Measurements from ENCODE around the gene DNAH6.

DNA sequence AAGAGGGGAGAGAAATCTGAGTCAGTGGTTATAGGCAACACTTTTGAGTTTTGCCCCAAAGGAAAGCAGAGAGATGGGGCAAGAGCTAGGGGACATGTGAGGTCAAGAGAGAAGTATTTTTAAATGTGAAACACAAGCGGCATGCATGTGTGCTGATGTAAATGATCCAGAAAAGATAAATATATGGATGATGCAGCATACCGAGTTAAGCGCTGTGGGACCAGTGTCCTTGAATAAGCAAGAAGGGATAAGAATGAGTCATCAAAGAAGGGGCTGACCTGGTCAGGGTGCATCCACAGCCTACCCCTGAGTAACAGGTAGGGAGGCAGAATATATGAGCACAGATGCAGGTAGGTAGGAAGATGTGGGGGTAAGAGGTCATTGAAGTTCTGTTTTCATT is 183.7 kb downstream of the DNAH6 start:
- TF ChIP-seq, protein P1, sequence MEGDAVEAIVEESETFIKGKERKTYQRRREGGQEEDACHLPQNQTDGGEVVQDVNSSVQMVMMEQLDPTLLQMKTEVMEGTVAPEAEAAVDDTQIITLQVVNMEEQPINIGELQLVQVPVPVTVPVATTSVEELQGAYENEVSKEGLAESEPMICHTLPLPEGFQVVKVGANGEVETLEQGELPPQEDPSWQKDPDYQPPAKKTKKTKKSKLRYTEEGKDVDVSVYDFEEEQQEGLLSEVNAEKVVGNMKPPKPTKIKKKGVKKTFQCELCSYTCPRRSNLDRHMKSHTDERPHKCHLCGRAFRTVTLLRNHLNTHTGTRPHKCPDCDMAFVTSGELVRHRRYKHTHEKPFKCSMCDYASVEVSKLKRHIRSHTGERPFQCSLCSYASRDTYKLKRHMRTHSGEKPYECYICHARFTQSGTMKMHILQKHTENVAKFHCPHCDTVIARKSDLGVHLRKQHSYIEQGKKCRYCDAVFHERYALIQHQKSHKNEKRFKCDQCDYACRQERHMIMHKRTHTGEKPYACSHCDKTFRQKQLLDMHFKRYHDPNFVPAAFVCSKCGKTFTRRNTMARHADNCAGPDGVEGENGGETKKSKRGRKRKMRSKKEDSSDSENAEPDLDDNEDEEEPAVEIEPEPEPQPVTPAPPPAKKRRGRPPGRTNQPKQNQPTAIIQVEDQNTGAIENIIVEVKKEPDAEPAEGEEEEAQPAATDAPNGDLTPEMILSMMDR (conservative IDR thresholded peaks at IDR 0.05; ENCODE audit: low read depth, low read length) = no peak
- no peak for TF ChIP-seq EZH2 (IDR thresholded peaks at IDR 0.05; ENCODE audit: borderline replicate concordance, low read depth, low read length, poor library complexity, severe bottlenecking)
